ENCODE measurements around the gene ATG9B.

Gene ATG9B

GRCh38 chr7:150977382-150978125, 46.7 kb downstream of the ATG9B start:
- no peak for DNase-seq

DNA sequence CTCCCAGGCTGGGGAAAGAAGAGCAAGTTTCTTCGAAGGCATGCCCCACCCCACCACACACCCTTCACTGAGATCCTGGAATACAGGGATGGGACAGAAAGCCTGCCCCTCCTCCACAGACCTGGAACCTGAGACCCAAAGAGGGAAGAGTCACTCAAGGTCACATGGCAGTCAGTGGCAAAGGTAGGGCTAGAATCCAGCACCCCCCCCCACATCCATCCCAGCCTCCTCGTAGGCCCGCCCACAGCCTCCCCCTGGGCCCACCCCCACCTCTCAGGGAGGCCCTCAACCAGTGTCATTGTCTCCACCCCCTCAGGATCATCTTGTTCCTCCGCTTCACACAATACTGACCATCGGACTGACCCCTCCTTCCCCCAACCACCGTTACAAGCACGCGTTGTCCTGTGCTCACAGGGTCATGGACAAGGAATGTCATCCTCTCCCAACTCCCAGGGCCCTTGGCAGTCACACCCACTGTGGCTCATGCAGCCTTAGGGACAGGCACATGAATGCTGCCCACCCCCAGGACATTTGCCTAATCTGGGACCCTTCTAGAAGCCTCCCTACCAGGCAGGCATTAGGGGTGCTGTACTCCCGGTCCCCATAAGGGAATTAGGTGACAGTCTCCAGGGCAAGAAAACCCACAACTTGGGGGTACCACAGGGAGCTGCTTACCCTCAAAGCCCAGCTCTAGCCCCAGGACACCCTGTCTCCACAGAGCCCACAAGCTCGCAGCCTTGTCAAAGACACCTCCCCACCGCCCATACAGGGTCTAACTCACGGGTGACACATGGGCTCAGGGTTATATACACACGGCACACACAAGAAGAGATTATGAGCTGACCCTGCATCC, 47.5 kb downstream of the ATG9B start:
- no peak for DNase-seq

DNA sequence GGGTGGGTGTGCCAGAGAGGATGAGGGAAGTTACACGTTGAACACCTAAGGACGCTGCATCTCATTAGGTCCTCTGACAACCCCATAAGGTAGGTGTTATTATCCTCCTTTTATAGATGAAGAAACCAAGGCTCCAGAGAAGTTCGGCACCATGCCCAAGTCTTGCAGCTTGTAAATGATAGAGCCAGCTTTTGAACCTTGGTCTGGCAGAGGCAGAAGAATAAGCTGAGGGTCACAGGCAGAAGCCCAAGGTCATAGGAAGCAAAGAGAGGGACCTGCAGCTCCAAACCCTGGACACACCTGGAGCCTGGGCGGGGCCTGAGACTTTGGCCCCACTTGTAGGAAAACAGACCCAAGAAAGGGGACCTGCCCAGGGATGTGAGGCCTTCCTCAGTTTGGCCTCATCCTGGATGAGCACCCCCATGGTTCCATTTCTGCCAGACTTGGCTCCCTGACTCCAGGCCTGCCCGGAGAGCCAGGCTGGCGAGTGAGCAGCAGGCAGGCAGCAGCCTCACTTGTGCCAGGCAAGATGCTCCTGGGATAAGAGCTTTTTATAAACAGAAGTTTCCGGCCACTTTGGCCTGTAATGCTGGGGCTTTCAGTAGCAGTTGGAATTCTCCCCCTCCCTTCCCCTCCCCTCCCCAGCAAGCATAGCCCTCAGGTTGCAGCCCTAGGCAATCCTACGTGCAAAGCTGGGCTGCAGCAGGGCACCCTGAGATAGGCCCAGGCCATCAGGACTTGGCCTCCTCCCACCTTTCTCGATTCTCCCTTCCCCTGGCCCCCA, 48.6 kb downstream of the ATG9B start:
- DNase-seq = no peak

DNA sequence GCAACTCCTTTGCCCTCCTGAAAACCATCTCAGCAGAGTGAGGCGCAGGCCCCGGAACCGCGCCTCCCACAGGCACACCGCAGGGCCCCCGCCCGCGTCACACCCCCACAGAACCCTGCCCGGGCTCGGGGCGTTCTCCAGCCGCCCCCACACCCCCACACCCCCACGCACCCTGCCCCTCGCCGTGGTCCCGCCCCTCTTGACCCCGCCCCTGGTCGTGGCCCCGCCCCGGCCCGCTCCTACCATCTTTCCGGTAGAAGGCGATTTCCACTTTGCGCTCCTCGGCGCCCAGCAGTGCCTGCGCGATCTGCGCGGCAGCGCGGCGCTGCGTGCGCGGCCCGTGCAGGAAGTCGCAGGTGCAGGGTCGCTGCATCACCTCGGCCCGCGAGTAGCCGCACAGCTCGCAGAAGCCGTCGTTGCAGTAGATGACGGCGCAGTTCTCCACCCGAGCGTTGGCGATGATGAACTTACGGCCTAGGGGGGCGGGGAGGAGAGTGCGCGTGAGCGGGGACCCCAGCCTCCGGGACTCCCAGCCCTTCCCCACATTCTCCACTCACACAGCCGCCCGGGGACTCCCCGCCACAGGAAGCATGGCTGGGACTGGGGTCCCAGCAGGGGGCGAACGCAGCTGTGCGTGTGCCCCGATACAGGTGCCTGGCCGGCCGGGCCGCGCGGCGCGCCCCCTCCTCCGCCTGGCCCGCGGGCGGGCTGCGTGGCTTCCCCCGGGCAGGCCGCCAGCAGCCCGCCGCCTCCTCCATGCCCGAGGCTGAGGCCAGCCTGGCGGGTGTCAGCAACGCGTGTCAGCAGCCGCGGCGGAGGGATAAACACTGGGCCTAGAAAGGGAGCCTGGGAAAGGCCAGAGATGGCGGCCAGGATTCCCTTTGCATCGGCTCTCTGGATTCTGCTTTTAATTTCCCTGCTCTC, 49.6 kb downstream of the ATG9B start:
- DNase-seq = no peak

DNA sequence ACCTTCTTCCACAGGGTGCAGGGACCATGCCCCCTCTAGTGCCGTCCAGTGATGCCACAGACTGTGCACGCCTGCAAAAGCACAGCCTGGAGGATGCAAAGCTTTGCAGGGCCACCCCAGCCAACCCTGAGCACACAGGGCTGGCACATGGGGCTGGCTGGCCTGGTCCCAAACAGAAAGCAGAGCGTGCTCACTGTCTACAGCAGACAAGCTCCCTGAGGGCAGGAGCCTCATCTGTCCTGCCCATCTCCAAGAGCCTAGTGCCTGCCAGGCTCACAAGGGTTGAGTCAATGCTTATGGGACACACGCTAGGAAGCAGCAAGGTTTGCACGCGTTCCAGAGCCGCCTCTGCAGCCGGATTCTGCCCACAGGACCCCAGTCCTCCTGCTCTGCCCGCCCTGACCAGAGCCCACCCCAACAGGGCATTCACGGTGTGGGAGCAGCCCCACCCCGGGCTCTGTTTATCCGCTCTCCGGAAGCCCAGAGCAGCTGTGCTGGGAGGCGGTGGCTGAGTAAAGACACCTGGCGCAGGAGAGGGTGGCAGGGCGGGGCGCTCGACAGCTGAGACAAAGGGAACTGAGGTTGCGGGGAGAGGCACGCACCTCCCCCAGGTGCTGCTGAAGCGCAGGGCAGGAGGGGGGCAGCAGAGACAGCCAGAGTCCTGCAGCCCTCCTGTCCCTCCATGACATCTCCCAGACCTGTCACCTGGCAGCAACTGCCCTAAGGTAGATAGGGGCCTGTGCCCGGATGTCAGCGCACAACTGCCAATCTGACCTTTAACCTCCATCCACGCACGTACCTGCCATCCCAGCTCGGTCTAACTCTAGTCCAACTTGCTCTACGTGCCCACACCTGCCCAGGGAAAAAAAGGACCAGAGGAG, 50.5 kb downstream of the ATG9B start:
- no peak for DNase-seq

DNA sequence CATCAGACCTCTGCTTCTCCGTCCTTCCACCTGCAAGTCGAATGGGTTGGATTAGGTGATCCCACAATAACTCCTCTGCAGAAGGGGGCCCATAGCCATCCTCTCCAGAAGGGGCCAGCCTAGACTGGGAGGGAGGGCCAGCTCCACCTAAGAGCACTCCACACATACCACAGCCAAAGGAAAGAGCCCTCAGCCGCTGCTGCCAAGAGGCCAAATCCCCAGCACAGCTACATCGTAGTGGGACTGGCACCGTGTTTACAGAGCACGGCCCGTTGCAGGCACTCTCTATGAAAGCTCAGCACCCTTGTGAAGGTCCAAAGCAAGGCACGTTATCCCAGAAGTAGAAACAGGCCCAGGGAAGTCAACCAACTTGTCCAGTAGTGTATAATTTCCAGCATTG, 51.6 kb downstream of the ATG9B start:
- no peak for DNase-seq

DNA sequence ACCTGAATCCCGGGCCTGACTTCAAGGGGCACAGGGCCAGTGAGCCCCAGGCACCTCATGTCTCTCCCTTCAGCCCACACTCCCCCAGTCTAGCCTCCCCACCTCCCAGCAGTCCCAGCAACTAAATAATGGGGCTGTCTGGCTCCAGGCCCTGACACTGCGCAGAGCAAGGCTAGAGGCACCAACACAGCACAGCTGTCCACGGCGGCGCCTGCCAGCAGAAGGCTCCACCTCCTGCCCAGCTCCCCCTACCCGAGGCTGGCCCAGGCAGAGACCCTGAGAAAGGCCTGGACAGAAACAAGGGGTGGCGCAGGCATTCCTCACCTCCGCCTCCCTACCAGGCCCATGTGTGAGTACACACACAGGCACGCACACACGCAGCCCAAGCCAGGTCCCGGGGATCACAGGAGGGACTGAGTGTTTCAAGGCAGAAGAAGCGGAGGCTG, 52.2 kb downstream of the ATG9B start:
- DNase-seq = no peak

DNA sequence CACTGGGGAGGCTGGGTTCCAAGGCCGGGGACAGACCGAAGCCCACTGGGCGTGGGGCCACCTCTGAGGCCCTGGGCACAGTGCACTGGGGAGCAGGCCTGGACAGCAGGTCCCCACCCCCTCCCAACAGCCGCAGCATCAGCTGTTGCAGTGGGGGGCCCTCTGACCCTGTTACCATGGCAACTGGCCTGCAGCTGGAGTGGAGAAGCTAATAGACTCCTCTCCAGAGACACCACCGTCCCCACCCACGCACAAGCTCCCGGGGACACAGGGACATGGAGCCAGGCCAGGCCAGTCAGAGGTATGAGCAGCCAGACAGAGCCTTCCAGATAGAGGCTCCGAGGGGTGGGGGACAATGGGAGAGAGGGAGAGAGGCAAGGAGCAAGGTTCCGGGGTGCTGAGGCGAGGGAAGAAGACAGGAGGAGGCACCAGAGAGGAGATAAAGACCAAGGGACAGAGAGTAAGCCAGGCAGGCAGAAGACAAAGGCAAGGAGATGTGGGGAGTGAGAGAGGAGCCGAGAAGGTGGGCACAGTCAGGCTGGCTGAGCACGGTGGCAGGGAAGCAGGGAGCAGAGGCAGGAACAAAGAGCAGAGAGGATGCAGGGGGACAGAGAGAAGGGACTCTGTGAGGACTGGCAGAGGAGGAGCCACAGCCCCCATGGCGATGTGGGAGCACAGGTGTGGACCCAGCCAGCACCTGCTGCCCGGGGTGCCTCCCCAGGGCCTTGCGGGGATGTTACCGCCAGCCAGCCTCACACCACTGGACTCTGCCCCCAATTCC, 52.9 kb downstream of the ATG9B start:
- DNase-seq = no peak

- DNase-seq = no peak
Measured at GRCh38 chr7:150970424-150970823, 53.9 kb downstream of the ATG9B start.

DNA sequence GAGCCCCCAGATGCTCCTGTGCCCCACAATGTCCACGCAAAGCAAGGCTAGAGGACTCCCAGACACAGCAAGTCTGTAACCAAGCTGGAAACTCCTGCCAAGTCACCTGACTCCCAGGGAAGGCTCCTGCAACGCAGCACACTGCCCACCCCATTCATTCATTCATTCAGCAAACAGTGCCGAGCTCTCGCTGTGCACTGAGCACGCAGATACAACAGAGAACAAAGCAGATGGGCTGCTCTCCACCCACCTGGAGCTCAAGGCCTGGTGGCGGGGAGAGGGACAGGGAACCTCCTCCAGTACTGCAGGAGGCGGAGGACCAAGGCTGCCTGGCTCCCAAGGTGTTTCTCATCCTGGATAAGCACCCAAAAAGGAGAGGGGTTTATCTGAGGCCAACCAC, 54.8 kb downstream of the ATG9B start:
- DNase-seq = no peak

DNA sequence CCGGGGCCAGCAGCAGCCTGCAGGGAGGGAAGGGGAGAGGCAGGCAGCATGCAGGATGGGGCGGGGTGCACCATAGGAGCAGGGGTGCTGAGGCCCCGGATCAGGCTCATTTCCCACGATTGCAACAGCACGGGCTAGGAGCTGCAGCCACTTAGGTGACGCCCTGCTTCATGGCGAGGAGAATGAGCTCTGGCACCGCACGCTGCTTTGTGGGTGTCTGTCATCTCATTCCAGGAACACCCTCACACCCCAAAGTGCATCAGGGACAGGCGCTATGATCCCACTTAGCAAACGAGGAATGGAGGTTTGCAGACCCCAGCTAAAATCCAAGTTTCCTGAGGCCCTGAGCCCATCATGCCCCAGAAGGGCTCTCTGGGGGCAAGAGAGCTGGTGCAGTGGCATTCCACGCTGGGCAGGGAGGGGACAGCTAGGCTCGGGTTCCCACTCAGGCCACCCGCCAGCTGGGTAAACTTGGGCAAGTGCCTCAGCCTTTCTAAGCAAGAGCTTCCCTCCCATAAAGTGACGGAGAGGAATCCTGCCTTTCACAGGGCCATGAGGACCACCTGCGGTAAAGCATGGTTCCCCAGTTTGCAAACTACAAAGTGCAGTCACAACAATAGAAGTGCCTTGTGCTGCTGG, 55.4 kb downstream of the ATG9B start:
- no peak for DNase-seq

DNA sequence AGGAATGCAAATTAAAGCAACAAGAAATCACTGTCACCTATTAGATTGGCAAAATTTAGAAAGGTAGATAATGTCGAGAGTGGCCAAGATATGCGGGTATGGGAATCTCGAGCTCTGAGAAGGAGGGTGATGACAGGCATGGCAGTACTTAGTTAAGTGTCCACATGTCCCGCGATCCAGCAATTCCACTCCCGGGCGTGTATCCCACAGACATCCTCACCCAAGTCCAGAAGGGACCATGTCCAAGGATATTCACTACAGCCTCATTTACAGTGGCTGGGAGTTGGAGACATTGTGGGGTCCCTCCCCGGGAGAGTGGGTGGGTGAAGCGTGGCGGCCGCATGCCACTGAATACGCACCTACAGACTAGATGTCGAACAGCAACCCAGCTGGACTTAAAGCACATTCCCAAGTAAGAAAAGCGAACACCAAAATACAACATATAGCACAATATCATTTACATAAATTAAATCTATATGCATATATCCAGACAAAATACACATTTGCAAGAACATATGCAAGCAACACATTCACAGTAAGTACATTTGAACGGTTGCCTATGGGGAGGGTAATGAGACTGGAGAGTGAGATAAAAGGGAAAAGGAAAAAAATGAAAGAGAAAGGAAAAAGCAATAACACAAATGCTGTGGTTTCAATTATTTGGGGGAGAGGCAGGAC, 56.1 kb downstream of the ATG9B start:
- no peak for DNase-seq

- no peak for DNase-seq
Measured at GRCh38 chr7:150967349-150967748, 56.9 kb downstream of the ATG9B start.

GRCh38 chr7:150966002-150966401, 58.3 kb downstream of the ATG9B start:
- no peak for DNase-seq

- no peak for DNase-seq
Measured at GRCh38 chr7:150965273-150965830, 58.9 kb downstream of the ATG9B start.

All from NK-92 treated with Interleukin-12 subunit alpha and Interleukin-12 subunit beta, amount 100 ng/mL, for 24 hours (cell line).